ENCODE results near the gene PSMC6. TPM values are rescaled to one million over a fixed set of nuclear protein-coding genes. Genes with fewer than 3 reads are reported as not detected.

PSMC6 gene
- total RNA-seq, 1 experiment from 2014 or later: 104 TPM

DNA sequence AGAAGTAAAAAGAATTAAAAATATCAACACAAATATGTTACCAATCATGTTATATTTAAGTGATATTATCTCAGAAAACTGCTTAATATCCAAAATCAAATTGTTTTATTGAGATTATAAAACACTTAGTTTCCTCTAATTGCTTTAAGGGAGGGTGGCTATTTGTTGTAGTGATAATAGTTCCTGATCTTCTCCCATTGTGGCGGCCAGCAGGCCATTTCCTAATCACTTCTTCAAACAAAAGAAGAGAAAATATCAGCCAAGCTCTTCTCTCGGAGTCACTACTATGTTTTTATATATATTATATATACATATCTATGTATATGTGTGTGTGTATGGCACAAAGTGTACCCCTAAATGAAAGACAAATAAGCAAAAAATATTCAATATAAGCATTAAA, 43.1 kb upstream of the PSMC6 start:
- TF ChIP-seq, protein P1, sequence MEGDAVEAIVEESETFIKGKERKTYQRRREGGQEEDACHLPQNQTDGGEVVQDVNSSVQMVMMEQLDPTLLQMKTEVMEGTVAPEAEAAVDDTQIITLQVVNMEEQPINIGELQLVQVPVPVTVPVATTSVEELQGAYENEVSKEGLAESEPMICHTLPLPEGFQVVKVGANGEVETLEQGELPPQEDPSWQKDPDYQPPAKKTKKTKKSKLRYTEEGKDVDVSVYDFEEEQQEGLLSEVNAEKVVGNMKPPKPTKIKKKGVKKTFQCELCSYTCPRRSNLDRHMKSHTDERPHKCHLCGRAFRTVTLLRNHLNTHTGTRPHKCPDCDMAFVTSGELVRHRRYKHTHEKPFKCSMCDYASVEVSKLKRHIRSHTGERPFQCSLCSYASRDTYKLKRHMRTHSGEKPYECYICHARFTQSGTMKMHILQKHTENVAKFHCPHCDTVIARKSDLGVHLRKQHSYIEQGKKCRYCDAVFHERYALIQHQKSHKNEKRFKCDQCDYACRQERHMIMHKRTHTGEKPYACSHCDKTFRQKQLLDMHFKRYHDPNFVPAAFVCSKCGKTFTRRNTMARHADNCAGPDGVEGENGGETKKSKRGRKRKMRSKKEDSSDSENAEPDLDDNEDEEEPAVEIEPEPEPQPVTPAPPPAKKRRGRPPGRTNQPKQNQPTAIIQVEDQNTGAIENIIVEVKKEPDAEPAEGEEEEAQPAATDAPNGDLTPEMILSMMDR (IDR thresholded peaks at IDR 0.05; ENCODE audit: unreplicated experiment): no peak
- no peak overlapping the region for H3K4me3 Mint-ChIP-seq (ENCODE audit: low read depth, unreplicated experiment)
- no TSS peak for BruUV-seq (replicated peaks)
- H3K27ac Mint-ChIP-seq (ENCODE audit: unreplicated experiment): no peak overlapping the region
- no peaks in the 10 kb centered on the region for H3K9me3 Mint-ChIP-seq (ENCODE audit: low read depth, unreplicated experiment)
- intact Hi-C loops (cut with micrococcal nuclease; ENCODE audit: unreplicated experiment): no loop called here
- H3K36me3 Mint-ChIP-seq (ENCODE audit: insufficient read depth, unreplicated experiment): peaks cover 12% of the 10 kb centered on the region
- no peaks in the 10 kb centered on the region for H3K27me3 Mint-ChIP-seq (ENCODE audit: unreplicated experiment)
- H3K4me1 Mint-ChIP-seq (ENCODE audit: low read depth, unreplicated experiment): no peaks in the 10 kb centered on the region
- CTCF ChIA-PET: no interaction called here
- DNase-seq: no peak

GRCh38 chr14:52678591-52678990, 28.4 kb upstream of the PSMC6 start:
- peaks cover 14% of the 10 kb centered on the region for H3K36me3 Mint-ChIP-seq (ENCODE audit: insufficient read depth, unreplicated experiment)
- BruUV-seq (replicated peaks): no TSS peak
- no peak overlapping the region for H3K4me3 Mint-ChIP-seq (ENCODE audit: low read depth, unreplicated experiment)
- intact Hi-C loops (cut with micrococcal nuclease; ENCODE audit: unreplicated experiment): no loop called here
- no peak for DNase-seq
- no peaks in the 10 kb centered on the region for H3K27me3 Mint-ChIP-seq (ENCODE audit: unreplicated experiment)
- H3K4me1 Mint-ChIP-seq (ENCODE audit: low read depth, unreplicated experiment): no peaks in the 10 kb centered on the region
- H3K9me3 Mint-ChIP-seq (ENCODE audit: low read depth, unreplicated experiment): no peaks in the 10 kb centered on the region
- H3K27ac Mint-ChIP-seq (ENCODE audit: unreplicated experiment): no peak overlapping the region
- CTCF ChIA-PET: no interaction called here
- TF ChIP-seq, protein P1 (IDR thresholded peaks at IDR 0.05; ENCODE audit: unreplicated experiment): peak; percentile 14

- TF ChIP-seq, protein P1 (IDR thresholded peaks at IDR 0.05; ENCODE audit: unreplicated experiment): no peak
- Mint-ChIP-seq H3K27ac (ENCODE audit: unreplicated experiment) (no peak overlapping the region), H3K4me1 (ENCODE audit: low read depth, unreplicated experiment) (peaks cover 39% of the 10 kb centered on the region), H3K27me3 (ENCODE audit: unreplicated experiment) (no peaks in the 10 kb centered on the region), H3K4me3 (ENCODE audit: low read depth, unreplicated experiment) (no peak overlapping the region), H3K36me3 (ENCODE audit: insufficient read depth, unreplicated experiment) (peaks cover 5% of the 10 kb centered on the region), H3K9me3 (ENCODE audit: low read depth, unreplicated experiment) (no peaks in the 10 kb centered on the region)
- BruUV-seq (replicated peaks): no TSS peak
- DNase-seq: no peak
- intact Hi-C loops (cut with micrococcal nuclease; ENCODE audit: unreplicated experiment): no loop called here
- CTCF ChIA-PET: interaction anchor here (1.2 kb wide), 1 partner anchor 12 kb away, joined by 3 read pairs; no protein-coding TSS in a partner anchor
These were observed 22.9 kb upstream of the PSMC6 start for GRCh38 chr14:52683985-52684520.

DNA sequence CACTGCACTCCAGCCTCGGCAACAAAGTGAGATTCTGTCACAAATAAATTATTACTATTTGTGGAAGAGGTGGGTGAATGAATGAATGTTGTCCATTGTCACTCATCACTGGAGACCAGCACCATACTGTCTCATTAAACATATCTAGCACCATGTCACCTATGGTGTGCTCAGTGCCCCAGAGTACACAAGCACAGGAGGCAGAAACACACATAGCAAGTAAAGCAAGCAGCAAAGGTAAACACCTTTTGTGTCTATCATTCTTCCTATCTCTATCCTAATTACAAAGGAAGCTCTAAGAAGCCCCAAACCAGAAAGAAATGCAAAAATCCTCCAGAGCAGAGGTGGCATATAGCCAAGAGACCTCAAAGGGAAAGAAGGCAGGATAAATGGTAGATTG, 20.8 kb upstream of the PSMC6 start:
- CTCF ChIA-PET: no interaction called here
- H3K9me3 Mint-ChIP-seq (ENCODE audit: low read depth, unreplicated experiment): no peaks in the 10 kb centered on the region
- peaks cover 1% of the 10 kb centered on the region for H3K36me3 Mint-ChIP-seq (ENCODE audit: insufficient read depth, unreplicated experiment)
- peaks cover 48% of the 10 kb centered on the region for H3K4me1 Mint-ChIP-seq (ENCODE audit: low read depth, unreplicated experiment)
- no peak overlapping the region for H3K27ac Mint-ChIP-seq (ENCODE audit: unreplicated experiment)
- DNase-seq: no peak
- TF ChIP-seq, protein P1 (IDR thresholded peaks at IDR 0.05; ENCODE audit: unreplicated experiment): no peak
- BruUV-seq (replicated peaks): no TSS peak
- intact Hi-C loops (cut with micrococcal nuclease; ENCODE audit: unreplicated experiment): no loop called here
- no peaks in the 10 kb centered on the region for H3K27me3 Mint-ChIP-seq (ENCODE audit: unreplicated experiment)
- H3K4me3 Mint-ChIP-seq (ENCODE audit: low read depth, unreplicated experiment): no peak overlapping the region

Measured in Calu3 (cell line).